NCI-H1436 treated with DMSO at 0.1 percent for 48 hours (cell line): ENCODE data around the gene ZNF407.
A peak's percentile ranks its signal among the peaks of the same experiment; 100 is the strongest.

Source experiments
- DNase-seq: peaks from one replicate; lab custom pipeline; 2025; lab: John Stamatoyannopoulos, UW

The ZNF407 gene

DNA sequence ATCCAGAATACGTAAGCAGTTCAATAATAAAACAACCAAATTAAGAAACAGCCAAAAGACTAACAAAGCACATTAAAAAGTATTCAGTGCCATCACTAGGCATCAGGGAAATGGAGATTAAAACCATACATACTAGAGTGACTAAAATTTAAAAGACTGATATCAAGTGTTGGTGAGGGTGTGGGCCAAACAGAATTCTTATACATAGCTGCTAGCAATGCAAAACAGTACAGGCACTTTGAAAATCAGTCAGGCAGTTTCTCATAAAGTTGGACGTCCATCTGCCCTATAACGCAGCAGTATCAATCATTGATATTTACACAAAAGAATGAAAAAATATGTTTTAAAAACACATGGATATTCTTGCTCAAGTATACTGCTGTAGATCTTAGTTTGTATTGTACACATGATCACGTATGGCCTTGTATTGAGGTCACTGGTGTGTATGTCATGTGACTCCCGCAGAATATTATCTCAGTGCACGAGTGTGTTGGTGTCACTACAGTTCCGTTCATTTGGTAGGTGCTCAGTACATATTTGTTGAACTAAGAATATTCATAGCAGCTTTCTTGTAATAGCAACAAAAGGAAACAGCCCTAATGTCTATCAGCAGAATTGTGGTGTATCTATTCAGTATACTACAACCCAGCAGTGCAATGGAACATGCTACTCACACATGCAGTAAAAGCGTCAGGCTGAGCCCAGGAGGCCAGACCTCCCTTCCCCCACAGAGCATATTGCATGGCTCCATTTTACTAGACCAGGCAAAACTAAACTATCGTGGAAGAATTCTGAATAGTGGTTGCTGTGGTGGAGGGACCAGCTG, 28.6 kb downstream of the ZNF407 start:
- no peak for DNase-seq

DNA sequence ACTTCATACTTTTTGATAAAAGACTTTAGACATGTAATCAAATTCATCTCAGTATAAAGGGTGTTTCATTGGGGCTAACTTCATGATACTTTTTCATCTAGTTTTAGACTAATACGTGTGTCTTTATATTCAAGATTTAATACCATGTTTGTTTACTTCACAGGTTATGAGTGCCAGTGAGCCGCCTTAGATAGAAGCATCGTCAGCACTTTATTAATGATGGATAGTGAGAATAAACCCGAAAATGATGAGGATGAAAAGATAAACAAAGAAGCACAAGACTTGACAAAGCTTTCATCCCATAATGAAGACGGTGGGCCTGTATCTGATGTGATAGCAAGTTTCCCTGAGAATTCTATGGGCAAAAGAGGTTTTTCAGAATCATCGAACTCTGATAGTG, 33.1 kb downstream of the ZNF407 start:
- no peak for DNase-seq

DNA sequence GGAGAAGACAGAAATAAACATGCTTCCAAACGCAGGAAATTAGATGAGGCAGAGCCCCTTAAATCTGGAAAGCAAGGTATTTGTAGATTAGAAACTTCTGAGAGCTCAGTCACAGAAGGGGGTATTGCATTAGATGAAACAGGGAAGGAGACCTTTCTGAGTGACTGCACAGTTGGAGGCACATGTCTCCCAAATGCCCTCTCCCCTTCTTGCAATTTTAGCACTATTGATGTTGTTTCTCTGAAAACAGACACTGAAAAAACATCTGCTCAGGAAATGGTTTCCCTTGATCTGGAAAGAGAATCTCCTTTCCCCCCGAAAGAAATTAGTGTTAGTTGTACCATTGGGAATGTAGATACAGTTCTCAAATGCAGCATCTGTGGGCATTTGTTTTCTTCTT, 33.5 kb downstream of the ZNF407 start:
- no peak for DNase-seq

DNA sequence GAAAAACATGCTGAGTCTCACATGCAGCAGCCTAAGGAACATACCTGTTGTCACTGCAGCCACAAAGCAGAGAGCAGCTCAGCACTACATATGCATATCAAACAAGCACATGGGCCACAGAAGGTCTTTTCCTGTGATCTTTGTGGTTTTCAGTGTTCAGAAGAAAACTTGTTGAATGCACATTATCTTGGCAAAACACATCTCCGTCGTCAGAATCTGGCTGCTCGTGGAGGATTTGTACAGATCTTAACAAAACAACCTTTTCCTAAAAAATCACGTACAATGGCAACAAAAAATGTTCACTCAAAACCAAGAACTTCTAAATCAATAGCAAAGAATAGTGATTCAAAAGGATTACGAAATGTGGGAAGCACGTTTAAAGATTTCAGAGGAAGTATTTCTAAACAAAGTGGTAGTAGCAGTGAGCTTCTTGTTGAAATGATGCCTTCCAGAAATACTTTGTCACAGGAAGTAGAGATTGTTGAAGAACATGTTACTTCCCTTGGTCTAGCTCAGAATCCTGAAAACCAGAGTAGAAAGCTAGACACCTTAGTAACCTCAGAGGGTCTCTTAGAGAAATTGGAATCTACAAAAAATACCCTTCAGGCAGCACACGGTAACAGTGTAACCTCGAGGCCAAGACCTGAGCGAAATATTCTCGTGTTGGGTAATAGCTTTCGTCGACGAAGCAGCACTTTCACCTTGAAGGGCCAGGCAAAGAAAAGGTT, 34.1 kb downstream of the ZNF407 start:
- no peak for DNase-seq

DNA sequence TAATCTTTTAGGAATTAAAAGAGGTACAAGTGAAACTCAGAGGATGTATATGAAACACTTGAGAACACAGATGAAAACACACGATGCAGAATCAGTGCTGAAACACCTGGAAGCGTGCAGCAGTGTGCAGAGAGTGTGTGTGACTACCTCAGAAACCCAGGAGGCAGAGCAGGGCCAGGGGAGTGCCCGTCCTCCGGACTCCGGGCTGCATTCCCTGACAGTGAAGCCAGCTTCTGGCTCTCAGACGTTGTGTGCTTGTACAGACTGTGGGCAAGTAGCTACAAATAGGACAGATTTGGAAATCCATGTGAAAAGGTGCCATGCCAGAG, 34.6 kb downstream of the ZNF407 start:
- DNase-seq = no peak

DNA sequence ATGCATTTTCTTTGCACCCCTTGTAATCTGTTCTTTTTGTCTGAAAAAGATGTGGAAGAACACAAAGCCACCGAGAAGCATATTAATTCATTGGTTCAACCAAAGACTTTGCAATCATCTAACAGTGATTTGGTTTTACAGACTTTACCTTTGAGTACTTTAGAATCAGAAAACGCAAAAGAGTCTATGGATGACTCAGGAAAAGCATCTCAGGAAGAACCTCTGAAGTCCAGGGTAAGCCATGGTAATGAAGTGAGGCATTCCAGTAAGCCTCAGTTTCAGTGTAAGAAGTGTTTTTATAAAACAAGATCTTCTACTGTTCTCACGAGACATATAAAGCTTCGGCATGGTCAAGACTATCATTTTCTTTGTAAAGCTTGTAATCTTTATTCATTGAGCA, 35.2 kb downstream of the ZNF407 start:
- DNase-seq = no peak

DNA sequence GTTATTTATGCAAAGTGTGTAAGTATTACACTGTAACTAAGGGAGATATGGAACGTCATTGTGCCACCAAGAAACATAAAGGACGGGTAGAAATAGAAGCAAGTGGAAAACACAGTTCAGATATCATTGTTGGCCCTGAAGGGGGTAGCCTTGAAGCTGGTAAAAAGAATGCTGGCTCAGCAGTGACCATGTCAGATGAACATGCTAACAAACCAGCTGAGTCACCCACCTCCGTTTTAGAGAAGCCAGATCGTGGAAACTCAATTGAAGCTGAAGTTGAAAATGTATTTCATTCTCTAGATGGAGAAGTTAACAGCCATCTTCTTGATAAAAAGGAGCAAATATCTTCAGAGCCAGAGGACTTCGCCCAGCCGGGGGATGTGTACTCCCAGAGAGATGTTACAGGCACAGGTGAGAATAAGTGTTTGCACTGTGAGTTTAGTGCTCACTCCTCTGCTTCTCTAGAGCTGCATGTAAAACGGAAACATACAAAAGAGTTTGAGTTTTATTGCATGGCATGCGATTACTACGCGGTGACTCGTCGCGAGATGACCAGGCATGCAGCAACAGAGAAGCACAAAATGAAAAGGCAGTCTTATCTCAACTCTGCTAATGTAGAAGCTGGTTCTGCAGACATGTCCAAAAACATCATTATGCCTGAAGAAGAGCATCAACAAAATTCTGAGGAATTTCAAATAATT, 36.1 kb downstream of the ZNF407 start:
- DNase-seq = no peak

DNA sequence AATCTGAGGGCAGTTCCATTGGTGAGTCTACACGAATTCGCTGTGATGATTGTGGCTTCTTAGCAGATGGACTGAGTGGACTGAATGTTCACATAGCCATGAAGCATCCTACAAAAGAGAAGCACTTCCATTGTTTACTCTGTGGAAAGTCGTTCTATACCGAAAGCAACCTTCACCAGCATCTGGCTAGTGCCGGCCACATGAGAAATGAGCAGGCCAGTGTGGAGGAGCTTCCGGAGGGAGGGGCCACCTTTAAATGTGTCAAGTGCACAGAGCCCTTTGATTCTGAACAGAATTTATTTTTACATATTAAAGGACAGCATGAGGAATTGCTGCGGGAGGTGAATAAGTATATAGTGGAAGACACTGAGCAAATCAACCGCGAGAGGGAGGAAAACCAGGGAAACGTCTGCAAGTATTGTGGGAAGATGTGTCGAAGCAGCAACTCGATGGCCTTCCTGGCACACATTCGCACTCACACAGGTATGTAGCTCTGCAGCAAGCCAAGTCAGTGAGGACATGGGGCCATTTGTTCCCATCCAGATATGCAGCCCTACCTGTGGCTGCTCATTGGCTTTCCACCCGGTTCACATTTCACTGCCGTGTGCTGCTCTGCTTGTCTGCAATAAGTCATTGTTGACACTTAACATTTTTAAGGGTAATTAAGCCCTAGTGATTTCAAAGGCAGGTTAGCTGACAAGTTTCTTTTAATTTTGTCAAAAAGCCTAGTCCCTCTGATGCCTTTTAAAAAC, 37.7 kb downstream of the ZNF407 start:
- no peak for DNase-seq

DNA sequence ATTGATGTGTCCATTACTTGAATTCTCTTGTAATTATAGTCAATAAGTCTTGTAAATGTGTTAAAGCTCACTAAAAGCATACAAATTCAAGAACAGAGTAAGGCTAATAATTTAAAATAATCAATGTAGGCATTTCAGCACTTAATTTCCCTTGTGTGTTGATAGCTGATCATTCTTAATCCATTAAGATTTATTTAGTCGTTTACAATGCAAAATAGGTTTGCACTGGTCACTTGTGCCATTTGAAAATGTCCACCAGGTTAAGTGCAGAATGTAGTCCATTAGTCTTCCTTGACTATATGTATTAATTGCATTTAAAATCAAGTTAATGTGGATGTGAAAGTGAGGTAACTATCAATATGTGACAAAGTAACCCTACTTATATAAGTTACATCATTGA, 39.4 kb downstream of the ZNF407 start:
- DNase-seq = no peak

DNA sequence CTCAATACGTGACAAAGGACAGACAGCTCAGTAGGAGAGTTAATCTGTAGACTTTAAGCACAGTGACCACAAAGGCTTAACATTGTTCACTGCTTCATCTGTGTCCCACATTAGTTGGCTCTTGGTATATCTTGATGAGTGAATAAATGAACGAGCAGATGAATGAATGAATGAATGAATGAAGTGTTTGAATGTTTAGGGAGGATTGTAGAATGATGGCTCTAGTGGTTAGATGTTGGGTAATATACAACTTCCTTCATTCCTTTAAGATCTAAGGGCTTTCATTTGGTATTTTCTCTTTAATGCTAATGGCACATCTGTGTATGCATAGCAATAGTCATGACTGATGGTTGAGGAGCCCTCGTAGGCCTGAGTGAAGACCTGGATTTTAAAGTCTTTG, 40.5 kb downstream of the ZNF407 start:
- no peak for DNase-seq

DNA sequence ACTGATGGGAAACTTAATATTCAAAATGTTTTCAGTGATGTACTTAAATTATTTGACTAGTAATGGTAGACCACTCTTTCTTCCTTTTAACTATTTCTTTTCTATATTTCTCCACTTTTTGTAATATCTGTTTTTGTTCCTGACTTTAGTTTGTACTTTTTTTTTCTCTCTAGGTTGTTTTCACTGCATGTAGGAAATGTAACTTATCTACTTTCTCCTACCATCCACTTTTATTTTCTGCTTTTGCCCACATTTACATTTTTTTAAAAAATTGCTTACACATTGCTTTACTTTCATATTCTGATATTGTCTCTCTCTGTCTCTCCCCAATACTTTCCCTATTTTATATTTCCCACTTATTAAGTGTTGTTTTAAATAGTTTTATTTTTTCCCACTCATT, 47.0 kb downstream of the ZNF407 start:
- DNase-seq = no peak

DNA sequence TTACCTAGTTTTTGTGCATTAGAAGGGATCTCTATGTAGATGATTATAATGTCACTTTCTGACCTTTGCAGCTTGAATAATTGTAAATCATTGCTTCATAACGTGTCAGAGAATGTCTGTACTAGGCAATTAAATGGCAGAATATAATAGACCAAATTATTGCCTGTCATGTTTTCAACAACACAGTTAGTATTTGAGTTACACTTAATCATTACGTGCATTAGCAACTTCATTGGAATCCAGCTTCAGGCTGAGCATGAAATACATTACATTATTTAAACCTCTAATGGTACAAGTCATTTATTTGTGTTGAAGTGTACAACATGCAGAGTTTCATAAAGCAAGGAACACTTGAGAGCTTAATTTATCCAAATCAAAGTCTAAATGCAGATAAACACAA, 48.0 kb downstream of the ZNF407 start:
- DNase-seq = no peak

DNA sequence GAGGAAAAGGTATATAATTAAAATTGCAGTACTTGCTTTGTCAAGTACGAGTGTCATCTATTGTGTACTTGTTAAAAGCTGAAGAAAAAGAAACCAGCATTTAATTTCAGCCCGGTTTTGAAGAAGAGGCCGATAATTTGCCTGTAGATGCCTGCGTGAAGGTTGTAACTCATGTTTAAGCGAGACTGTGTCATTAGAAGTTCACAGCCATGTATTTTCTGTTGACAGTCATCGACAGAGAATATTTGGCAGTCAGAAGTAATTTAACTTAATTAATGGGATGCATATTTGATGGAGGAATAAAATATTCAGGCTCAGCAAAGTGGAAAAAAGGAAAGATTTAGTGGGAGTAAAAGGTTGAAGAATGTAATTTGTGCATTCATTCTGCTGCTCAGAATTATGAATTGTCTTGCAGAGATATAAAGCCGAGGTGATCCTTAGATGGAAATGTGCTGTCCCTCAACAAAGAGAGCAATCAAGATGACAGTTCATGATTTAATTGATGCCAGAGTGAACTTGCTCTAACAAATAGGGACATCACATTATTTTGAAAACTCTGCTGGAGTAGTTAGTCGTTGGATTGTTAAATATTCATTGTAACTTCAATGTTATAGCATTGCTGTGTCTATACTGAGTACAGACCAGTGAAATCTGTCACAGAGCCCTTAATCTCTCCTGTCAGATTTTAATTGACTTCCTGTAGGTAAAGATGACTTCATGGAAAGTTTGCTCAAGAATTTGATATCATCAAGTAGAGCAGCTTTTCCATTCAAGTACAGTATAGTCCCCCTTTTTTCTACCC, 53.9 kb downstream of the ZNF407 start:
- no peak for DNase-seq

DNA sequence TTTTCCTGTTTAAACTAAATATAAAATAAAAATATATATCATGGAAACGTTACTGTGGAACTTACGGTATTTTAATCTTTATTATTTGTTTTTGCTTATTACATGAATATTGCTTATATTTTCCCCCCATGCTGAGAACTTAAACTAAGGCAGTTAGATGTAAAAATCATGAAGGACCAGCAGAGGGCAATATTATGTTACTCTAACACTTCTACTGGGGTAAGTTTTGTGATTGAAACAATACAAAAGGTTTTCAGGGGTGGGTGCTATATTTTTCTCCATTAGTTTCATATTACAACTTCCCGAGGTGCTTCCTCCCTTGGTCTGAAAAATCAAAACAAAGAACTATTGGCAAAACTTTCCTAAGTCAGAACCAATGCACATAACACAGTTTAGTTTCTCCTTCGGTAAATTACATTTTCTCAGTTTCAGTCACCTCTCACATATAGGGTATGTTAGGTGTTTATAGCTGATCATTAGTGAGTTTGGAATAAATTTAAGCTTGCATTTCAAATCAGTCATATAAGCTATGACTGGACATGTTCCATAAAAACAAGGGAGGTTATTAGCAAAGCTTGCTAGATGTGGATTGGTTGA, 54.8 kb downstream of the ZNF407 start:
- peak; percentile 6 for DNase-seq

DNA sequence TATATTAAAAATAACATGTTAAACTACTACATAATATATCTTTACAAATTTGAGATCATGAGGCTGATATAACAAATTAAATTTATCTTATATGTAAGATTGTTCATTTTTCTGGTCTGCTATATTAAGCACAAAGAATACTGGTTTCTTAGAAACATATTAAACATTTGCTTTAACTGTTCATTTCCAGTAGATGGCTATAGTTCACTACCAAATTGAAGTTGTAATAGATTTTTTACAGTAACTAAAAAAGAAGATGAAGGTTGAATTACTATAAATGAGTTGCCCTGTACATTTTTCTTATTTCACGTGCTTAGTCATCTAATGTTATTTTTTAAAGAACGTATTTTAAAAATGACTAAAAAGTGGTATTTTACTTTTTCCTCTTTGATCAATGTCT, 57.0 kb downstream of the ZNF407 start:
- DNase-seq = peak; percentile 20

DNA sequence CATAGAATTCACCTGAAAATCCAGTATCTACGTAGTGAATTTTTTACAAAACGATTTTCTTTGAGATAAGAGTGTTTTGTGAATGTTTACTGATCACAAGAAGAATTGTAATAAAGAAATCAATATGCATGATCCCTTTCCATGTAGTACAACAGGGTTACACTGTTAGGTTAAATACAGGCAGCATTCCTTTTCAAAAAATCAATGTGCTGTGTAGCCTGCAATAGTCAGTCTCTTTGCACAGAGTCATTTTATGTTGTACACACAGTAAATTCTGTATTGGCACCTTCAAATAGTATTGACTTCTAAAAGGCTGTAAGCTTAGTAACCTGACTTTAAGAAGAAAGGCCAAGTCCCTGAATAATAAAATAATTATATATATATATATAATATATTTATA, 63.3 kb downstream of the ZNF407 start:
- DNase-seq = no peak

DNA sequence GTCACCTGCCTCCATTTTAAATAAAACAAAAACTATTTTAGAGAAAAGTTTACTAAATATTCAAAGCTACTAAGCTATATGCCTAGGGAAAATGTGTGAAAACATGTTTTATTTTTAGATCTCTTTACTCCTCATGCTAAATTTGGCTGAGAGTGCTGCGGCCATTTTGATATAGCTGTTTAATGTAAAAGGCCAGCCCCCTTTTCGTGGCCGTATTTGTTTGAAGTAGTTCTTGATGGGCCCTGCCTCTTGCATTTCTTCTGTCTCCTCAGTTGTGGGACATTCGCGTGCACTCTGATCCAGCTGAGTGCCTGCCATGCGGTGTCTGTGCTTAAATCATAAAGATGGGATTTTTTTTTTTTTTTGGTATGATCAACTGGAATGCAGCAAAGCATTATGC, 64.0 kb downstream of the ZNF407 start:
- DNase-seq = no peak

DNA sequence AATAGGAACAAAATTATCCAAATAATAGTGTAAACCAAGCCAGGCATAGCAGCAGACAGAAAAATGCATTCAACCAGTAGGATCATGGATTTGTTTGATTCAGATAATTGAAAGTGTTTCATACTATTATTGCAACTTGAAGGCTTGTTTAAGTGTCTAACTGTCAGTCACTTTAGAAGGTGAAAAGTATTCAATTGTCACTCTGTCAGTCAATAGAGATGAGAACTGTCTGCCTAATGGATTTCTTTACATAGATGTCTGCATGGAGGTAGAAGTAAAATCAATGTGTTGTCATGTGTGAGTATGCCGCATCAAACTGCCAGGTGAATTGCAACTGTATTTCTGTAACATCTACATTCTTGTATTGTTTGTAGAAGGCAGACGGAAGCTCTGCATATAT, 65.0 kb downstream of the ZNF407 start:
- DNase-seq = no peak

DNA sequence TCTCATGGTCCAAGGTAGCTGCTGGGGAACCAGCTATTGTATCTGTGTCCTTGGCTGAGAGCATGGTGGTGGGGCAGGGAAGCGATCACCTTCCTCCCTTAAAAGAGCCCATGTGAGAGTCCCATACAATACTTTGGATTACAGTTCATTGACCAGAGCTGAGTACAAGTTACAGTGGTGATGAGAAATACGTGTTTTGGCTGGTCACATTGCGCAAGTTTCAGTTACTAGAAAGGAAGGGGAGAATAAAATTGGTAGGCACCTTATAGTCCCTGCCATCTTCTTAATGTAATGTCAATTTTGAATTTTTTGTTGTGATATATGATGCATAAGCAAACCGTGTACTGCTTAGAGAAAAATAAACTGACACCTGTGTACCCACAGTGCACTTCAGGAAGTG, 67.7 kb downstream of the ZNF407 start:
- DNase-seq = no peak

DNA sequence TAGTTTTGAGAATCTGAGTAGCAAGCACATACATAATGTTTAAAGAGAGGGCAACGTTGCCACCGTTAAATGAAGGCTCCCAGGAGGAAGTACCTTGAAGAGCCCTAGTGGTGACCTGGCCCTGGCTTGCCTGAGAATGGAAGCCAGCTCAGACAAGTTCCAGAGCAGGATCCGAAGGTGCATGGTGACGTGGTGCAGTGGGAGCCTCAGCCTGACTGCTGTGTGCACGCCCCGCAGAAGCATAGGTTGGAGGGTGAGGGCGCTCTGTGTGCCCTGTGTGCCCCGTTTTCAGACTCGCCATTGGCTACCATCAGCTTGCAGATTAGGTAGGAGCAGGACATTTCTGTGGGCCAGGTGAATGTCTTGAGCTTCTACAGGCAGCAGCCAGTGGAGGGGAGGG, 68.2 kb downstream of the ZNF407 start:
- DNase-seq = no peak

DNA sequence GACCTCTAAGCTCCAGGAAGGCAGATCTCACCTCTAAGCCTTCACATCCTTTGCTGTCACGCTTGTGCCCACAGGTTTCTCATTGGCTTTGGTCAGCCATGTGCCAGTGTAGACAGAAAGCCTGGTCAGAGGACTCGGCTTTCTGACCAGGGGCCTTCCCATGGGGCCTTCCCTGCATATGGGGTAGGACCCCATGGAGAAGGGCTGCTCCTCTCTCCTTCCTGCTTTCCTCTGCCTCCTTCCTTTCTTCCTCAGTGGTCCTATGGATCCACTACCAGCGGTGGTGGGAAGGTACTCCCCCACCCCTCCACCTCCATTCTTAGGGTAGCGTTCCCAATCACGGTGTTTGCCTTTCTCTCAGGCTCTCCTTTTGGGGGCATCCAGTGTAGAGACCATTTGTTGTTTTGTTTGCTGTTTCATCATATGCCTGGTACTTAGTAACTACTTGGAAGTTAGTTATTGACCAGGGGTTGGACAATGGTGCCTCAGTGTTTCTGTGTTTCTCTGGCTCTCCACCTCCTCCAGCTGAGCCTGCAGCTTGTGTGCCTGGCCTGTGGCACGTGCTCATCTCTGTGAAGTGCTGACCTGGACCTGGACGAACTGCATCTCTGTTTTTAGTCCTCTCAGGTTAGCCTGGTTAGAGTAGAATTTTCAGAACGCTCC, 71.6 kb downstream of the ZNF407 start:
- DNase-seq = no peak
